RWPE2 (cell line): ENCODE results near the gene CC2D2B.

Source experiments
- ATAC-seq: fragments of 200-7000 bp; cut with Tn5 transposase; 3 replicates; pipeline ENCODE4 v1.9.1; 2021; ENCODE audit warnings: low read depth
- DNase-seq: peaks from one replicate; pipeline ENCODE4 v3.0.0-alpha.2; 2020; ENCODE audit warnings: low spot score
- H3K27ac ChIP-seq: fragments of 450-650 bp; 2 replicates; pipeline ENCODE4 v1.5.1; 2017; ENCODE audit warnings: mild to moderate bottlenecking; ENCODE audit not compliant: poor library complexity, severe bottlenecking
- H3K27me3 ChIP-seq: fragments of 250-450 bp; sonication (Bioruptor Pico); 2 replicates; pipeline ENCODE4 v1.5.1; 2021; ENCODE audit warnings: mild to moderate bottlenecking, moderate library complexity; ENCODE audit not compliant: insufficient read depth, poor library complexity, severe bottlenecking
- H3K36me3 ChIP-seq: fragments of 250-450 bp; sonication (Bioruptor Pico); 2 replicates; pipeline ENCODE4 v1.5.1; 2020; ENCODE audit warnings: low read depth, mild to moderate bottlenecking, moderate library complexity
- H3K4me1 ChIP-seq: fragments of 250-450 bp; sonication (Bioruptor Pico); 2 replicates; pipeline ENCODE4 v1.5.1; 2021; ENCODE audit warnings: mild to moderate bottlenecking, moderate library complexity; ENCODE audit not compliant: insufficient read depth, poor library complexity, severe bottlenecking
- H3K4me3 ChIP-seq: fragments of 250-450 bp; sonication (Bioruptor Pico); 2 replicates; pipeline ENCODE4 v1.5.1; 2021; ENCODE audit warnings: mild to moderate bottlenecking, moderate library complexity; ENCODE audit not compliant: severe bottlenecking
- H3K9me3 ChIP-seq: fragments of 250-450 bp; sonication (Bioruptor Pico); 2 replicates; pipeline ENCODE4 v1.5.1; 2021; ENCODE audit warnings: mild to moderate bottlenecking, moderate library complexity; ENCODE audit not compliant: severe bottlenecking
- CTCF ChIP-seq: fragments of 450-650 bp; IDR thresholded peaks from one replicate; pipeline ENCODE4 v1.5.1; 2017; ENCODE audit warnings: mild to moderate bottlenecking, moderate library complexity; ENCODE audit not compliant: poor library complexity, severe bottlenecking

CC2D2B gene

GRCh38 chr10:96075977-96076376 lies 168.2 kb downstream of the CC2D2B start:
- no peak for TF ChIP-seq CTCF
- no peak overlapping the region for H3K27ac ChIP-seq
- H3K4me1 ChIP-seq = peaks cover 3% of the 10 kb centered on the region
- H3K9me3 ChIP-seq = no peaks in the 10 kb centered on the region
- no peak for ATAC-seq
- DNase-seq = no peak
- no peak overlapping the region for H3K4me3 ChIP-seq
- no peaks in the 10 kb centered on the region for H3K36me3 ChIP-seq
- no peaks in the 10 kb centered on the region for H3K27me3 ChIP-seq

GRCh38 chr10:96077156-96077555 lies 169.4 kb downstream of the CC2D2B start:
- H3K4me1 ChIP-seq = peaks cover 3% of the 10 kb centered on the region
- ATAC-seq (no peak), DNase-seq (no peak)
- H3K9me3 ChIP-seq = no peaks in the 10 kb centered on the region
- H3K4me3 ChIP-seq = no peak overlapping the region
- H3K27me3 ChIP-seq = no peaks in the 10 kb centered on the region
- no peak overlapping the region for H3K27ac ChIP-seq
- H3K36me3 ChIP-seq = no peaks in the 10 kb centered on the region
- no peak for TF ChIP-seq CTCF

GRCh38 chr10:96082153-96082552 lies 174.4 kb downstream of the CC2D2B start:
- no peak for DNase-seq
- TF ChIP-seq CTCF = no peak
- Histone ChIP-seq H3K27ac (no peak overlapping the region), H3K4me1 (no peaks in the 10 kb centered on the region), H3K9me3 (no peaks in the 10 kb centered on the region), H3K4me3 (no peak overlapping the region), H3K36me3 (no peaks in the 10 kb centered on the region), H3K27me3 (no peaks in the 10 kb centered on the region)
- no peak for ATAC-seq
